Neural progenitor cell (in vitro differentiated cells): ENCODE data around the gene NFRKB. TPM values are rescaled to one million over a fixed set of nuclear protein-coding genes. Genes with fewer than 3 reads are reported as not detected.

Source experiments
- DNase-seq: peaks from one replicate; pipeline ENCODE4 v3.0.0-alpha.2; 2016; ENCODE audit warnings: low spot score
- H2AFZ ChIP-seq: fragments of 200-600 bp; sonication (generic); replicated peaks from 2 replicates; pipeline ENCODE4 v1.6.1; 2016; ENCODE audit warnings: antibody characterized with exemption
- H3F3A ChIP-seq: fragments of 200-600 bp; sonication (generic); 2 replicates; pipeline ENCODE4 v1.6.1; 2016; ENCODE audit warnings: antibody characterized with exemption, low read depth
- H3K27ac ChIP-seq: fragments of 200-600 bp; sonication (generic); 2 replicates; pipeline ENCODE4 v1.5.1; 2016; ENCODE audit warnings: mild to moderate bottlenecking
- H3K27me3 ChIP-seq: fragments of 200-600 bp; sonication (generic); 2 replicates; pipeline ENCODE4 v1.6.1; 2016; ENCODE audit warnings: mild to moderate bottlenecking, moderate library complexity
- H3K36me3 ChIP-seq: fragments of 200-600 bp; sonication (generic); 2 replicates; pipeline ENCODE4 v1.5.1; 2016
- H3K4me1 ChIP-seq: fragments of 200-600 bp; sonication (generic); 2 replicates; pipeline ENCODE4 v1.6.1; 2016; ENCODE audit warnings: mixed run types
- H3K4me2 ChIP-seq: fragments of 200-600 bp; sonication (generic); 2 replicates; pipeline ENCODE4 v1.6.1; 2016
- H3K4me3 ChIP-seq: fragments of 200-600 bp; sonication (generic); 2 replicates; pipeline ENCODE4 v1.5.1; 2016
- H3K79me2 ChIP-seq: fragments of 200-600 bp; sonication (generic); 2 replicates; pipeline ENCODE4 v1.6.1; 2016; ENCODE audit warnings: low read depth
- H3K9ac ChIP-seq: fragments of 200-600 bp; sonication (generic); 2 replicates; pipeline ENCODE4 v1.6.1; 2016
- H3K9me3 ChIP-seq: fragments of 200-600 bp; sonication (generic); 2 replicates; pipeline ENCODE4 v1.5.1; 2016; ENCODE audit warnings: low read depth
- H4K20me1 ChIP-seq: fragments of 200-600 bp; sonication (generic); 2 replicates; pipeline ENCODE4 v1.6.1; 2016; ENCODE audit warnings: low read depth
- H3K27ac Mint-ChIP-seq: 3 replicates; pipeline ENCODE4 v1.8.0; 2021; ENCODE audit warnings: mixed read lengths
- H3K27me3 Mint-ChIP-seq: 2 replicates; pipeline ENCODE4 v1.8.0; 2022; ENCODE audit warnings: low read depth, mild to moderate bottlenecking, inconsistent platforms, moderate library complexity, mixed read lengths; ENCODE audit not compliant: insufficient read depth
- H3K36me3 Mint-ChIP-seq: 3 replicates; pipeline ENCODE4 v1.8.0; 2021; ENCODE audit warnings: mixed read lengths
- H3K4me1 Mint-ChIP-seq: 3 replicates; pipeline ENCODE4 v1.8.0; 2021; ENCODE audit warnings: mixed read lengths
- H3K4me3 Mint-ChIP-seq: 3 replicates; pipeline ENCODE4 v1.8.0; 2021; ENCODE audit warnings: mild to moderate bottlenecking, moderate library complexity, mixed read lengths
- H3K9me3 Mint-ChIP-seq: 3 replicates; pipeline ENCODE4 v1.8.0; 2020; ENCODE audit warnings: mixed read lengths
- EZH2 ChIP-seq: fragments of 200-600 bp; sonication (generic); IDR thresholded peaks from 2 replicates; pipeline ENCODE4 v1.6.1; 2017; ENCODE audit warnings: antibody characterized with exemption, mild to moderate bottlenecking, moderate library complexity
- EZH2phosphoT487 ChIP-seq: fragments of 200-600 bp; sonication (generic); IDR thresholded peaks from 2 replicates; pipeline ENCODE4 v1.6.1; 2017; ENCODE audit warnings: antibody characterized with exemption
- total RNA-seq: library from RNA; depleted of rRNA; stranded (reverse); fragments of >200 nt; gene quantifications from 2 replicates; pipeline ENCODE4 v1.2.3, GENCODE V29; 2015; ENCODE audit warnings: low replicate concordance
- TF ChIP-seq, protein P1 (sequence below): fragments of 200-600 bp; sonication (generic); IDR thresholded peaks from 2 replicates; pipeline ENCODE4 v1.5.1; 2017; ENCODE audit warnings: antibody characterized with exemption, mild to moderate bottlenecking

NFRKB gene
- total RNA-seq, 1 donor from 2014 or later = 33.5 TPM

- no peak for DNase-seq
- no peaks in the 10 kb centered on the region for H3K4me1 ChIP-seq
- H4K20me1 ChIP-seq = no peaks in the 10 kb centered on the region
- Mint-ChIP-seq H3K27me3 (no peaks in the 10 kb centered on the region), H3K4me3 (no peak overlapping the region), H3K36me3 (peaks cover 13% of the 10 kb centered on the region), H3K4me1 (no peaks in the 10 kb centered on the region), H3K9me3 (no peaks in the 10 kb centered on the region), H3K27ac (no peak overlapping the region)
- no peaks in the 10 kb centered on the region for H3K36me3 ChIP-seq
- H3K27me3 ChIP-seq = no peaks in the 10 kb centered on the region
- H3K27ac ChIP-seq = no peak overlapping the region
- H3K9me3 ChIP-seq = no peaks in the 10 kb centered on the region
- H3F3A ChIP-seq = no peaks in the 10 kb centered on the region
- H3K9ac ChIP-seq = no peak overlapping the region
- H2AFZ ChIP-seq = no peak overlapping the region
- no peaks in the 10 kb centered on the region for H3K79me2 ChIP-seq
- H3K4me3 ChIP-seq = no peak overlapping the region
- TF ChIP-seq, protein P1, sequence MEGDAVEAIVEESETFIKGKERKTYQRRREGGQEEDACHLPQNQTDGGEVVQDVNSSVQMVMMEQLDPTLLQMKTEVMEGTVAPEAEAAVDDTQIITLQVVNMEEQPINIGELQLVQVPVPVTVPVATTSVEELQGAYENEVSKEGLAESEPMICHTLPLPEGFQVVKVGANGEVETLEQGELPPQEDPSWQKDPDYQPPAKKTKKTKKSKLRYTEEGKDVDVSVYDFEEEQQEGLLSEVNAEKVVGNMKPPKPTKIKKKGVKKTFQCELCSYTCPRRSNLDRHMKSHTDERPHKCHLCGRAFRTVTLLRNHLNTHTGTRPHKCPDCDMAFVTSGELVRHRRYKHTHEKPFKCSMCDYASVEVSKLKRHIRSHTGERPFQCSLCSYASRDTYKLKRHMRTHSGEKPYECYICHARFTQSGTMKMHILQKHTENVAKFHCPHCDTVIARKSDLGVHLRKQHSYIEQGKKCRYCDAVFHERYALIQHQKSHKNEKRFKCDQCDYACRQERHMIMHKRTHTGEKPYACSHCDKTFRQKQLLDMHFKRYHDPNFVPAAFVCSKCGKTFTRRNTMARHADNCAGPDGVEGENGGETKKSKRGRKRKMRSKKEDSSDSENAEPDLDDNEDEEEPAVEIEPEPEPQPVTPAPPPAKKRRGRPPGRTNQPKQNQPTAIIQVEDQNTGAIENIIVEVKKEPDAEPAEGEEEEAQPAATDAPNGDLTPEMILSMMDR = no peak
- TF ChIP-seq EZH2 = no peak
- TF ChIP-seq EZH2phosphoT487 = no peak
- H3K4me2 ChIP-seq = no peak overlapping the region
Observed at GRCh38 chr11:129856036-129856435, 39.3 kb downstream of the NFRKB start.

DNA sequence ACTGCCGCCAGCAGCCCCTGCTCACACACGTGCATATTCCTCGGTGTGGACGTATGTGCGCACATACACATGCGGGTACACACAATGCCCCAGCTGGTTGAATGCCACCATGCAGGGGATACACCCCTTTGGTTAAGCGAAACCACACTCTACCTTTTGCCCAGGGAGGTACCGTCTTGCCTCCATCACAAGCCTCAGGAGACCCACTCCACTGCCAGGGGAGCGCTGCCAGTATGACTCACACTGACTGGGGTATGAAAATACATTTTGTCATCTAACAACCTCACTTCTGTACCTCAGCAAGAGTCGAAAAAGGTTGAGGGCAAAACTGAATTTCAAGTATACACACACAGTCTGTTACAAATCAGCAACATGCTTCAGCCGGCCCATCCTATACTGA is 40.3 kb downstream of the NFRKB start:
- H3K4me1 Mint-ChIP-seq = no peaks in the 10 kb centered on the region
- Histone ChIP-seq H3F3A (no peaks in the 10 kb centered on the region), H3K4me3 (no peak overlapping the region), H3K27ac (no peak overlapping the region), H3K4me2 (no peak overlapping the region), H2AFZ (no peak overlapping the region), H3K27me3 (no peaks in the 10 kb centered on the region), H4K20me1 (no peaks in the 10 kb centered on the region), H3K4me1 (no peaks in the 10 kb centered on the region), H3K9me3 (no peaks in the 10 kb centered on the region), H3K9ac (no peak overlapping the region), H3K36me3 (no peaks in the 10 kb centered on the region), H3K79me2 (no peaks in the 10 kb centered on the region)
- no peak overlapping the region for H3K4me3 Mint-ChIP-seq
- TF ChIP-seq EZH2phosphoT487 = no peak
- no peak for TF ChIP-seq EZH2
- TF ChIP-seq, protein P1 = no peak
- no peaks in the 10 kb centered on the region for H3K27me3 Mint-ChIP-seq
- DNase-seq = no peak
- H3K27ac Mint-ChIP-seq = no peak overlapping the region
- no peaks in the 10 kb centered on the region for H3K9me3 Mint-ChIP-seq
- peaks cover 12% of the 10 kb centered on the region for H3K36me3 Mint-ChIP-seq

DNA sequence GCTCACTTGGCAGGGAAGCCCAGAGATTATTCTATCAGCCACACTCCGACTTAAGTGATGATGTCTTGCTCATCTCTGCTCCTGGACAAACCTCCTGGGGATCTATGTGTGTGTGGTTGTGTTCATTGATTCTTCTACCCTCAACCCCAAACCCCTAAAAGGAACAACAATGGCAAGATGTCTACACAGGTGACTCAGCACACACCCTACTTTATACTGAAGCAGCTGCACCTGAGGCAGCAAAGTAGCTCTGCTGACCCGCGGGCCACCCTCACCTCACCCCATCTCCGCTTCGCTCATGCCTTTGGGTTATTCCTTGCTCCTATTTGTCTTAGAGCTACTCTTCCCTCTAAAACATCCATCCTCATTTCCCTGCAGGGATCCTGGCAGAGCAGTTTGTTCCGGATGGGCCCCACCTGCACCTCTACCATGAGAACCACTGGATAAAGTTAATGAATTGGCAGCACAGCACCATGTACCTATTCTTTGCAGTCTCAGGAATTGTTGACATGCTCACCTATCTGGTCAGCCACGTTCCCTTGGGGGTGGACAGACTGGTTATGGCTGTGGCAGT is 41.1 kb downstream of the NFRKB start:
- H3K27ac Mint-ChIP-seq = no peak overlapping the region
- H3K4me3 Mint-ChIP-seq = no peak overlapping the region
- Histone ChIP-seq H3K79me2 (no peaks in the 10 kb centered on the region), H3K27me3 (no peaks in the 10 kb centered on the region), H4K20me1 (no peaks in the 10 kb centered on the region), H3K9ac (no peak overlapping the region), H3K4me2 (no peak overlapping the region), H3K36me3 (no peaks in the 10 kb centered on the region), H3K9me3 (no peaks in the 10 kb centered on the region), H2AFZ (no peak overlapping the region), H3K27ac (no peak overlapping the region), H3K4me3 (no peak overlapping the region), H3K4me1 (no peaks in the 10 kb centered on the region), H3F3A (no peaks in the 10 kb centered on the region)
- no peaks in the 10 kb centered on the region for H3K27me3 Mint-ChIP-seq
- peaks cover 7% of the 10 kb centered on the region for H3K36me3 Mint-ChIP-seq
- DNase-seq = no peak
- TF ChIP-seq, protein P1 = no peak
- TF ChIP-seq EZH2 (no peak), EZH2phosphoT487 (no peak)
- no peaks in the 10 kb centered on the region for H3K4me1 Mint-ChIP-seq
- no peaks in the 10 kb centered on the region for H3K9me3 Mint-ChIP-seq
